Erythroblast (primary cell): ENCODE results near the gene PLPP7.

ENCODE experiments used
- GATA1 ChIP-seq: IDR thresholded peaks from 2 replicates; pipeline ENCODE4 v1.6.1; 2011; ENCODE audit warnings: low read depth, mild to moderate bottlenecking, control low read depth, low read length, moderate library complexity
- POLR2A ChIP-seq: IDR thresholded peaks from 2 replicates; pipeline ENCODE4 v1.6.1; 2011; ENCODE audit warnings: mild to moderate bottlenecking, low read length

DNA sequence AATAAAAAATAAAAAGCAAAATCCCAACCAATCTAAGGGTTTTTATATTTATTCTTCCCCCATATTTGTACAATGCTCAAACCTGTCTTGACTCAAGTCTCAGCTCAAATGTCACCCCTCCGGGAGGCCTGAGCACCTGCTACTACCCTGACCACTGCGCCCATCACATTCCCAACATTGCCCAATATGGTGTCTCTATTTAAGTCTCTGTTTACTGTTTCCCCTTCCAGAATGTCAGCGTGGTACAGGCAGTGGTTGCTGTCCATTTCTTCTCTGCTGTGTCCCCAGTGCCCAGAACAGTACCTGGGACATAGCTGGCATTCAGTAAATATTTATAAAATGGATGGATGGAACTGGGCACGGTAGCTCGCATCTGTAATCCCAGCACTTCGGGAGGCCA, 57.0 kb downstream of the PLPP7 start:
- TF ChIP-seq POLR2A: no peak
- no peak for TF ChIP-seq GATA1
